Upper lobe of right lung (tissue), 1 donor: ENCODE measurements around the gene C11orf91. TPM values are rescaled to one million over a fixed set of nuclear protein-coding genes. Genes with fewer than 3 reads are reported as not detected.
"Not testable (repeated sequence)": the region's sequence is repeated elsewhere in the genome, so short reads cannot be mapped to it uniquely, and the experiment has no call there.

Source experiments
- ATAC-seq: fragments of 200-7000 bp; cut with Tn5 transposase; one replicate; pipeline ENCODE4 v1.9.1; 2020; ENCODE audit warnings: mild to moderate bottlenecking, moderate library complexity
- DNase-seq: peaks from one replicate; pipeline ENCODE4 v3.0.0-alpha.2; 2020
- H3K27ac ChIP-seq: fragments of 200-600 bp; one replicate; pipeline ENCODE4 v1.8.0; 2022
- H3K27me3 ChIP-seq: fragments of 200-600 bp; one replicate; pipeline ENCODE4 v1.8.0; 2022; ENCODE audit warnings: mild to moderate bottlenecking
- H3K36me3 ChIP-seq: fragments of 200-600 bp; one replicate; pipeline ENCODE4 v1.8.0; 2022
- H3K4me1 ChIP-seq: fragments of 200-600 bp; one replicate; pipeline ENCODE4 v1.8.0; 2022
- H3K4me3 ChIP-seq: fragments of 200-600 bp; one replicate; pipeline ENCODE4 v1.8.0; 2022; ENCODE audit warnings: mild to moderate bottlenecking
- H3K9me3 ChIP-seq: fragments of 200-600 bp; one replicate; pipeline ENCODE4 v1.8.0; 2022
- CTCF ChIP-seq: fragments of 200-600 bp; IDR thresholded peaks from one replicate; pipeline ENCODE4 v1.8.0; 2022; ENCODE audit warnings: antibody characterized with exemption
- intact Hi-C: fragments of 100-400 bp; cut with DNase I; formaldehyde crosslinking; loops from one replicate; pipeline ENCODE4 v1.11.0; 2022
- total RNA-seq: library from RNA; stranded (reverse); fragmentation: NEBNext Ultra II Directional; extraction: Animal tissue kit (Norgen Biotek cat#: 25700); gene quantifications from one replicate; pipeline ENCODE4 v1.2.1, GENCODE V29; 2021
- donor health status: DM: no; HTN: yes; CAD: no; lungs with severe emphysema.

The C11orf91 gene
- total RNA-seq, 1 donor from 2014 or later = 1.5 TPM

DNA sequence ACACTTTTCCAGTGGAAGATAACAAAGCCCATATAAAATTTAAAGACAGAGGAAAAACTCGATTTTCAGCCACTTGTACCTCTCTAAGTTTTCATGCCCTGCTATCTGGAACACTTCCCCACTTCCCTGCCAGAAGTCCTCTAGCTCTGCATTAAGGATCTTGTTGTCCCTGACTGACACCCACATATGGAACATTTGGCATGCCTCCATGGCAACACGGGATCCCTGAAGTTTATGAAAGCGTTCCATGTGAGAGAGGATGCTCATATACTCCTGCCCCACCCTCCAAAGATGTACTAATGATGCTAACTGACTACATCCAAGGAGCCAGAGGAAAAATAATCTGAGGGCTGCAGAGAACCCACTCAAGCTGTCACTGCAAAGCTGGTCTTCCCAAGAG is 8.8 kb upstream of the C11orf91 start:
- DNase-seq (no peak), ATAC-seq (no peak)
- H3K4me1 ChIP-seq = peaks cover 40% of the 10 kb centered on the region
- H3K9me3 ChIP-seq = no peaks in the 10 kb centered on the region
- H3K27me3 ChIP-seq = no peaks in the 10 kb centered on the region
- no peak overlapping the region for H3K4me3 ChIP-seq
- H3K27ac ChIP-seq = no peak overlapping the region
- TF ChIP-seq CTCF = no peak
- intact Hi-C loops = no loop called here
- peaks cover 78% of the 10 kb centered on the region for H3K36me3 ChIP-seq

GRCh38 chr11:33708985-33709384 is 8.4 kb upstream of the C11orf91 start:
- Histone ChIP-seq H3K36me3 (peaks cover 73% of the 10 kb centered on the region), H3K4me3 (no peak overlapping the region), H3K27ac (no peak overlapping the region), H3K27me3 (no peaks in the 10 kb centered on the region), H3K9me3 (no peaks in the 10 kb centered on the region), H3K4me1 (peaks cover 44% of the 10 kb centered on the region)
- DNase-seq (no peak), ATAC-seq (no peak)
- TF ChIP-seq CTCF = no peak
- intact Hi-C loops = no loop called here

GRCh38 chr11:33707831-33708230 is 7.2 kb upstream of the C11orf91 start:
- H3K4me3 ChIP-seq, H3K9me3 ChIP-seq, intact Hi-C loops, DNase-seq, H3K27me3 ChIP-seq: not testable (repeated sequence)
- ATAC-seq = peak; percentile 83
- peaks cover 61% of the 10 kb centered on the region for H3K36me3 ChIP-seq
- peaks cover 47% of the 10 kb centered on the region for H3K4me1 ChIP-seq
- peak overlapping the region; percentile 52 for H3K27ac ChIP-seq

- TF ChIP-seq CTCF = no peak
- ATAC-seq = no peak
- H3K4me1 ChIP-seq = peaks cover 56% of the 10 kb centered on the region
- no peaks in the 10 kb centered on the region for H3K9me3 ChIP-seq
- peaks cover 54% of the 10 kb centered on the region for H3K36me3 ChIP-seq
- DNase-seq = no peak
- no peak overlapping the region for H3K4me3 ChIP-seq
- H3K27ac ChIP-seq = peak overlapping the region; percentile 52
- no peaks in the 10 kb centered on the region for H3K27me3 ChIP-seq
- intact Hi-C loops = no loop called here
Measured at GRCh38 chr11:33706966-33707365, 6.3 kb upstream of the C11orf91 start.

DNA sequence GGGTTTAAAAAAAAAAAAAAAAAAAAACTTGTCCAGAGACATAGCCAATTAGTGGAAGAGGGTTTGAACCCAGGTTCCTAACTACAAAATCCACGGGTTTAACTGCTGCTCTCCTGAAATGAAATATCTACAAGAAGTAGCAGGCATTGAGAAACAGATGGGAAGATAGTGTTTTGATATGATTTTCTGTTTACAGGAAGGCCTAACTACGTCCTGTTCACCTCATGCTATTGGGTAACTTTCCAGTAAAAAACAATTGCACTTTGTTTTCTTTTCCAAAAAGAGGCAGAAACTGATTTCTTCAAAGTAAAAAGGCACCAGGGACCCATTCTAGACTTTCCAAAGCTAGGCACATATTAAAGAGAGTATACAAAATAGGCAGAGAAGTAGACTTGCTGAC is 5.9 kb upstream of the C11orf91 start:
- DNase-seq = no peak
- no peak for ATAC-seq

More for the DNA sequence above, 5.9 kb upstream of the C11orf91 start:
- peak overlapping the region; percentile 52 for H3K27ac ChIP-seq
- TF ChIP-seq CTCF = no peak
- intact Hi-C loops = no loop called here
- H3K27me3 ChIP-seq = no peaks in the 10 kb centered on the region
- no peaks in the 10 kb centered on the region for H3K9me3 ChIP-seq
- H3K4me3 ChIP-seq = no peak overlapping the region
- peaks cover 60% of the 10 kb centered on the region for H3K4me1 ChIP-seq
- peaks cover 50% of the 10 kb centered on the region for H3K36me3 ChIP-seq
